Ishikawa (cell line): ENCODE results near the gene MYL4.

Experiments
- CEBPB ChIP-seq: IDR thresholded peaks from 2 replicates; pipeline ENCODE4 v1.6.1; 2012
- CREB1 ChIP-seq: IDR thresholded peaks from 2 replicates; pipeline ENCODE4 v1.6.1; 2012; ENCODE audit warnings: low read depth
- EGR1 ChIP-seq: IDR thresholded peaks from 2 replicates; pipeline ENCODE4 v1.6.1; 2012
- EP300 ChIP-seq: IDR thresholded peaks from 2 replicates; pipeline ENCODE4 v1.6.1; 2012; ENCODE audit warnings: borderline replicate concordance
- FOXM1 ChIP-seq: IDR thresholded peaks from 2 replicates; pipeline ENCODE4 v1.6.1; 2012; ENCODE audit warnings: low read depth, borderline replicate concordance
- MAX ChIP-seq: IDR thresholded peaks from 2 replicates; pipeline ENCODE4 v1.6.1; 2012
- RAD21 ChIP-seq: IDR thresholded peaks from 2 replicates; pipeline ENCODE4 v1.6.1; 2012; ENCODE audit warnings: low read depth
- REST ChIP-seq: IDR thresholded peaks from 2 replicates; pipeline ENCODE4 v1.6.1; 2012; ENCODE audit warnings: low read depth, mild to moderate bottlenecking
- TAF1 ChIP-seq: IDR thresholded peaks from 2 replicates; pipeline ENCODE4 v1.6.1; 2012; ENCODE audit warnings: low read depth, mild to moderate bottlenecking
- TEAD4 ChIP-seq: IDR thresholded peaks from 2 replicates; pipeline ENCODE4 v1.6.1; 2012
- USF1 ChIP-seq: IDR thresholded peaks from 2 replicates; pipeline ENCODE4 v1.6.1; 2012
- YY1 ChIP-seq: IDR thresholded peaks from 2 replicates; pipeline ENCODE4 v1.6.1; 2012; ENCODE audit warnings: low read depth
- ZBTB7A ChIP-seq: IDR thresholded peaks from 2 replicates; pipeline ENCODE4 v1.6.1; 2012; ENCODE audit warnings: low read depth

GRCh38 chr17:47273245-47273644, 64.1 kb downstream of the MYL4 start:
- TF ChIP-seq TAF1, result no peak
- no peak for TF ChIP-seq TEAD4
- no peak for TF ChIP-seq RAD21
- TF ChIP-seq FOXM1, result no peak
- no peak for TF ChIP-seq EP300
- no peak for TF ChIP-seq USF1
- TF ChIP-seq YY1, result no peak
- TF ChIP-seq CREB1, result no peak
- TF ChIP-seq EGR1, result no peak
- no peak for TF ChIP-seq REST
- TF ChIP-seq CEBPB, result no peak
- no peak for TF ChIP-seq MAX
- no peak for TF ChIP-seq ZBTB7A
